Brain microvascular endothelial cell (primary cell): Measurements from ENCODE around the gene PLCD3.

ENCODE experiments used
- DNase-seq: peaks from one replicate; pipeline ENCODE4 v3.0.0-alpha.2; 2020
- H3K27ac ChIP-seq: fragments of 250-450 bp; sonication (Bioruptor Pico); 2 replicates; pipeline ENCODE4 v1.5.1; 2020; ENCODE audit warnings: mild to moderate bottlenecking, moderate library complexity
- H3K27me3 ChIP-seq: fragments of 250-450 bp; sonication (Bioruptor Pico); replicated peaks from 2 replicates; pipeline ENCODE4 v1.5.1; 2020; ENCODE audit warnings: mild to moderate bottlenecking
- H3K36me3 ChIP-seq: fragments of 250-450 bp; sonication (Bioruptor Pico); replicated peaks from 2 replicates; pipeline ENCODE4 v1.5.1; 2020; ENCODE audit warnings: mild to moderate bottlenecking
- H3K4me3 ChIP-seq: 2 replicates; pipeline ENCODE4 v1.5.1; 2011; ENCODE audit warnings: low read depth, mild to moderate bottlenecking, control low read depth, low read length, moderate library complexity
- CTCF ChIP-seq: IDR thresholded peaks from 2 replicates; pipeline ENCODE4 v1.5.1; 2011; ENCODE audit warnings: low read depth, mild to moderate bottlenecking, moderate library complexity, low read length, control low read depth, inconsistent platforms; ENCODE audit errors: missing control alignments
- in situ Hi-C: cut with HindIII; loops from 2 replicates; pipeline ENCODE4 v1.10.0; 2017; ENCODE audit warnings: low sequenced_read_pairs, low pct_ligation_motif_present

Gene PLCD3

GRCh38 chr17:45123930-45124796, 8.2 kb downstream of the PLCD3 start:
- H3K27ac ChIP-seq = peak overlapping the region; percentile 13
- H3K4me3 ChIP-seq = no peak overlapping the region
- in situ Hi-C loops = no loop called here
- no peak for TF ChIP-seq CTCF
- H3K27me3 ChIP-seq = no peaks in the 10 kb centered on the region
- no peaks in the 10 kb centered on the region for H3K36me3 ChIP-seq
- peak; percentile 86 for DNase-seq

- Histone ChIP-seq H3K36me3 (no peaks in the 10 kb centered on the region), H3K27ac (no peak overlapping the region), H3K27me3 (no peaks in the 10 kb centered on the region), H3K4me3 (no peak overlapping the region)
- DNase-seq = no peak
- in situ Hi-C loops = no loop called here
- no peak for TF ChIP-seq CTCF
These were observed 9.1 kb downstream of the PLCD3 start for GRCh38 chr17:45123076-45123770.

GRCh38 chr17:45121055-45121454, 11.3 kb downstream of the PLCD3 start:
- no peaks in the 10 kb centered on the region for H3K27me3 ChIP-seq
- in situ Hi-C loops = no loop called here
- no peak for DNase-seq
- no peaks in the 10 kb centered on the region for H3K36me3 ChIP-seq
- no peak overlapping the region for H3K4me3 ChIP-seq
- no peak for TF ChIP-seq CTCF
- no peak overlapping the region for H3K27ac ChIP-seq

- Histone ChIP-seq H3K4me3 (no peak overlapping the region), H3K36me3 (no peaks in the 10 kb centered on the region), H3K27ac (no peak overlapping the region), H3K27me3 (no peaks in the 10 kb centered on the region)
- DNase-seq = no peak
- no peak for TF ChIP-seq CTCF
- in situ Hi-C loops = no loop called here
These were observed 11.8 kb downstream of the PLCD3 start for GRCh38 chr17:45120558-45120957.

- TF ChIP-seq CTCF = no peak
- no peak for DNase-seq
- Histone ChIP-seq H3K27me3 (no peaks in the 10 kb centered on the region), H3K4me3 (no peak overlapping the region), H3K27ac (no peak overlapping the region), H3K36me3 (no peaks in the 10 kb centered on the region)
- in situ Hi-C loops = no loop called here
These were observed 12.4 kb downstream of the PLCD3 start for GRCh38 chr17:45119964-45120363.
